ENCODE measurements around the gene ABHD2. TPM values are rescaled to one million over a fixed set of nuclear protein-coding genes. Genes with fewer than 3 reads are reported as not detected.

The ABHD2 gene
- polyA plus RNA-seq, 1 experiment, result 51.5 TPM

- CTCF ChIA-PET, result interaction anchor here (0.8 to 3.0 kb wide), 2 partner anchors 16 to 98 kb away, joined by 3 to 9 read pairs; no protein-coding TSS in a partner anchor
- no peak for DNase-seq (ENCODE audit: low read depth, low spot score)
Measured at GRCh38 chr15:89155656-89156055, 67.4 kb downstream of the ABHD2 start.

GRCh38 chr15:89157061-89157460, 68.8 kb downstream of the ABHD2 start:
- no peaks in the 10 kb centered on the region for H3K9me3 ChIP-seq (ENCODE audit: control insufficient read depth, insufficient read depth, low read length)
- no peak overlapping the region for H3K4me3 ChIP-seq (ENCODE audit: low read depth, low read length)
- no peaks in the 10 kb centered on the region for H3K27me3 ChIP-seq (ENCODE audit: control insufficient read depth, insufficient read depth, low read length)
- no peak overlapping the region for H3K27ac ChIP-seq (ENCODE audit: low read depth, low read length)
- no peak for TF ChIP-seq CTCF (IDR thresholded peaks at IDR 0.05; ENCODE audit: low read depth, low read length)
- ChIA-PET CTCF (interaction anchor here (2.0 kb wide), 1 partner anchor 21 kb away, joined by 7 read pairs; no protein-coding TSS in a partner anchor), POLR2A (no interaction called here)
- DNase-seq (ENCODE audit: low read depth, low spot score), result no peak

More at GRCh38 chr15:89155656-89156055, 67.4 kb downstream of the ABHD2 start:
- no peak for TF ChIP-seq CTCF (IDR thresholded peaks at IDR 0.05; ENCODE audit: low read depth, low read length)
- no peak overlapping the region for H3K4me3 ChIP-seq (ENCODE audit: low read depth, low read length)
- H3K27me3 ChIP-seq (ENCODE audit: control insufficient read depth, insufficient read depth, low read length), result no peaks in the 10 kb centered on the region
- H3K27ac ChIP-seq (ENCODE audit: low read depth, low read length), result no peak overlapping the region
- no peaks in the 10 kb centered on the region for H3K9me3 ChIP-seq (ENCODE audit: control insufficient read depth, insufficient read depth, low read length)
- POLR2A ChIA-PET, result no interaction called here

GRCh38 chr15:89157918-89158564, 69.8 kb downstream of the ABHD2 start:
- no peak for TF ChIP-seq CTCF (IDR thresholded peaks at IDR 0.05; ENCODE audit: low read depth, low read length)
- ChIA-PET POLR2A (interaction anchor here (0.6 kb wide), 1 partner anchor 106 kb away, joined by 3 read pairs; no protein-coding TSS in a partner anchor), CTCF (interaction anchor here (0.8 to 2.0 kb wide), 3 partner anchors 13 to 100 kb away, joined by 3 to 7 read pairs (median 4); no protein-coding TSS in a partner anchor)
- H3K27ac ChIP-seq (ENCODE audit: low read depth, low read length), result no peak overlapping the region
- no peak overlapping the region for H3K4me3 ChIP-seq (ENCODE audit: low read depth, low read length)
- no peaks in the 10 kb centered on the region for H3K27me3 ChIP-seq (ENCODE audit: control insufficient read depth, insufficient read depth, low read length)
- H3K9me3 ChIP-seq (ENCODE audit: control insufficient read depth, insufficient read depth, low read length), result no peaks in the 10 kb centered on the region
- no peak for DNase-seq (ENCODE audit: low read depth, low spot score)

GRCh38 chr15:89161666-89162065, 73.4 kb downstream of the ABHD2 start:
- ChIA-PET CTCF (interaction anchor here (1.4 kb wide), 1 partner anchor 10 kb away, joined by 5 read pairs; no protein-coding TSS in a partner anchor), POLR2A (no interaction called here)
- no peak for TF ChIP-seq CTCF (IDR thresholded peaks at IDR 0.05; ENCODE audit: low read depth, low read length)
- no peaks in the 10 kb centered on the region for H3K9me3 ChIP-seq (ENCODE audit: control insufficient read depth, insufficient read depth, low read length)
- no peak overlapping the region for H3K27ac ChIP-seq (ENCODE audit: low read depth, low read length)
- no peaks in the 10 kb centered on the region for H3K27me3 ChIP-seq (ENCODE audit: control insufficient read depth, insufficient read depth, low read length)
- H3K4me3 ChIP-seq (ENCODE audit: low read depth, low read length), result no peak overlapping the region
- DNase-seq (ENCODE audit: low read depth, low spot score), result no peak

- ChIA-PET POLR2A (no interaction called here), CTCF (no interaction called here)
- DNase-seq (ENCODE audit: low read depth, low spot score), result no peak
- TF ChIP-seq CTCF (IDR thresholded peaks at IDR 0.05; ENCODE audit: low read depth, low read length), result no peak
- Histone ChIP-seq H3K27me3 (ENCODE audit: control insufficient read depth, insufficient read depth, low read length) (no peaks in the 10 kb centered on the region), H3K9me3 (ENCODE audit: control insufficient read depth, insufficient read depth, low read length) (no peaks in the 10 kb centered on the region), H3K4me3 (ENCODE audit: low read depth, low read length) (no peak overlapping the region), H3K27ac (ENCODE audit: low read depth, low read length) (no peak overlapping the region)
Measured at GRCh38 chr15:89163271-89164055, 75.2 kb downstream of the ABHD2 start.
